NCI-H226 (cell line): Measurements from ENCODE around the gene CCDC85B.
A peak's percentile ranks its signal among the peaks of the same experiment; 100 is the strongest.

Source experiments
- DNase-seq: peaks from one replicate; pipeline ENCODE4 v3.0.0-alpha.2; 2015

Gene CCDC85B

GRCh38 chr11:65869643-65870306 lies 20.7 kb upstream of the CCDC85B start:
- DNase-seq: no peak

GRCh38 chr11:65870307-65870658 lies 20.2 kb upstream of the CCDC85B start:
- no peak for DNase-seq

DNA sequence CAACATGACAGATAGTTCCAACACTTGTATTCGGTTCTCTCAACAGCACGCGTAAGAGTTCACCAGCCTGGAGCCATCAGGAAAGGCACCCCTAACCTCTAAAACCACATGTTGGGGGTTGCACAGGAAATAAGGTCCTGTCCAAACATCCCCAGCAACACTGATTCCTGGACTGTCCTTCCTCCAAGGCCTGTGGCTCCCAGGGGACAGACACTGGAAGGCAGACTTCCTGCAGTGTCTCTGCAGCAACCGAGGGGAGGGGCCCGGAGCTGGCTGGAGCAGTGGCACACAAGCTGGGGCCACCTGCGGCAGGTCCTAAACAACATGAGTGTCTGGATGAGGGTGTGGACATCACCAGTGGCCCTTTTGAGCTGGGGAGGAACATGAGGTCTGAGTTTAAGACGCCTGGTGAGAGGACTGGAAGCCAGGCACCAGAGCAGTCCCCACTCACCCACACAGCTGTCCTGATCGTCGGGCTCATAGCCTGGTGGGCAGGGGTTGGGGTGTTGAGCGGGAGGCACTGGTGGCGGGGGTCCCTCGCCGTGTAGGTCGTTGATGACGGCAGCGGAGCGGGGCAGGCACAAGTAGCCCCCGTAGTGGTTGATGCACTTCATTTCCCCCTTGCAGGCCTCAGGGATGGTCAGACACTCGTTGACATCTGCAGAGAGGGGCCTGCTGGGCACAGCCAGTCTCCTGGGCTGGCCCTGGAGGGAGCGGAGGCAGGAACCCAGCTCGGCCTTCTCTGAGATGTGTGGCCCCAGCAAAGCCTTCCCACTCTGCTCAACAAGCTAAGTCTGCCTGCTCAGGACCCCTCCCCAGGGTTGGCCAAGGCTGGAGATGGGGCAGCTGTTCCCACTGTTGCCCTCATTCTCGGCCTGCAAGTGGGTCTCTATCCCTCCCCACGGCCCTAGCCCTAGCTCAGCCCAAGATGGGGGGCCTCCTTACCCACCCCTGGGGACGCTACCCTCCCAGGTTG lies 19.5 kb upstream of the CCDC85B start:
- DNase-seq: no peak

- DNase-seq: no peak
Measured at GRCh38 chr11:65871811-65872548, 18.5 kb upstream of the CCDC85B start.

DNA sequence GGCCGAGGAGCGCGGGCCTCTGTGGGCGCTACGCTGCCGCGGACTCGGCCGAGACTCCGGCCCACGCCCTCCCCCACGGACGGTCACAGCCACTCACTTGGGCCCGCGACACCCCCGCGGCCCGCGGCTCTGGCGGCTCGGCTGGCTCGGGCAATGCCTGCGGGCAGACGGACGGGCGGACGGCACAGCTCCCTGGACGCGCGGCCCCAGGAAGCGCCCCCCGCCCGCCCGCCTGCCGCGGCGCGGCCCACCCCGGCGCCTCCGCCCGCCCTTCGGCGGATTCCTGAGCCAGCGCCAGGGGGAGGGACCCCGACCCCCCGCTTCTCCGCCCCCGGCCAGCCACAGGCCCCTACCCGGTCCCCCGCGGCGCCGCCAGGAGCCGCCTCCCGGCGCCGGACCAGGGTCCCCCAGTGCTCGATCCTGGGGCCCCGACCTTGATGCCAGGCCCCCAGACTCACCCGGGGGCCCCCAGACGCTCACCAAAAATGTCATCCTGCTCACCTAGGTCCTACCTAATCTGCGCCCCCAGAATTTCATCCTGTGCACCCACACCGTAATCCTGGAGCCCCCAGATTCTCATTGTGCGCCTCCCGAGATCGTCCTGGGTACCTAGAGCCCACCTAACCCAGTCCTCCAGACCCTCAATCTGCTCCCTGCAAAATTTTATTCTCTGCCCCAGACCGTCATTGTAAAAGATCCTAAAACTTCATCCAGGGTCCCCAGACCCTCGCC lies 17.7 kb upstream of the CCDC85B start, which contains the start of gene EFEMP2:
TSS of gene EFEMP2 (minus strand) at position 215 of the 732 bp plus-strand sequence. CDS start 446 bp downstream, outside the sequence.
- peak; percentile 28 for DNase-seq

DNA sequence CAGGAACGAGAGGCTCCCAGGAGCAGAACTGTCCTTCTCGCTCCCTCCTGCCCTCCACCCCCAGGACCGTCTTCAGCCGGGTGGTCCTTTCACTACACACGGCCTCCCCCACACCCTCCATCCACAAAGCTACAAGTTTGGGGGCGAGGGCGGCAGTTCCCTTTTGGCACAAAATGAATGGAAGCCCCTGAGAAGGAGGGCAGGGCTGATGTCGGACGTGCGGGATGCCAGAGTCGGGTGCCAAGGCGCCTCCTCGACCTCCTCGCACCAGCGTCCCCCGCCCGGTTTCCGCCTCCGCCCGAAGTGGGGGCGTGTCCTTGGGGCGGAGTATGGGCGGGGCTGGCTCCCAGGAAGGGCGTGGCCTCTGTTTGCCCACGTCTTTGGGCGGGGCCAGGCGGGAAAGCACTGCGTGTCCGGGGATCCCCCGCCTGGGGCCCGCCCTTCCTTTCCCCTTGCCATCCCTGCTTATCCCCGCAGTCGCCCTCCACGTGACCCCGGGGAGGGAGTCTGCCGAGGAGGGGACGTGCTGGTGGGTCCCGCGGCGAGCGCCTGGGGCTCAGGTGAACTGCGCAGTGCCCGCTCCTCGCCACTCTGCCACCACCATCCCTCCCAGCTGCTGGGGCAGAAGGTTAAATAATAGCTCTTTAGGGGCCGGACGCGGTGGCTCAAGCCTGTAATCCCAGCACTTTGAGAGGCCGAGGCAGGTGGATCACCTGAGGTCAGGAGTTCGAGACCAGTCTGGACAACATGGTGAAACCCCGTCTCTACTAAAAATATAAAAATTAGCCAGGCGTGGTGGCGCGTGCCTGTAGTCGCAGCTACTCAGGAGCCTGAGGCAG lies 16.9 kb upstream of the CCDC85B start:
- peak; percentile 83 for DNase-seq

DNA sequence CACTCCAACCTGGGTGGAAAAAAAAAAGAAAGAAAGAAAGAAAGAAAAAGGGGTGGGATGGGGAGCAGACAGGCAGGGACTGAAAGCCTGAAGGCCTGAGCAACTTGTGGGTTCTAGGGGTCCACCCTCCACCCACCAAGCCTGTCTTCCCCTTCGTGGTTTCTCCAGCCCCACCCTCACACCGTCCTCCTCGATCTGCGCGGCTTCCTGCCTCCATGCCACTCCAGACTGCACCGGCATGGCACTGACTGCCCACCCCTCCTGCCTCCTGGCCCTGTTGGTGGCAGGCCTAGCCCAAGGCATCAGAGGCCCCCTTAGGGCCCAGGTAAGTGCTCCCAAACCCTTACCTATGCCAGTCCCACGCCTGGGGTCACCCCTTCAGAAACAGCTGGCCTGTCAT lies 10.9 kb upstream of the CCDC85B start, which contains the start of gene CTSW:
TSS of gene CTSW (plus strand) at position 221 of the 400 bp plus-strand sequence. CDS start at position 239, 18 bp downstream.
- no peak for DNase-seq

- no peak for DNase-seq
Measured at GRCh38 chr11:65880027-65880426, 10.4 kb upstream of the CCDC85B start.

DNA sequence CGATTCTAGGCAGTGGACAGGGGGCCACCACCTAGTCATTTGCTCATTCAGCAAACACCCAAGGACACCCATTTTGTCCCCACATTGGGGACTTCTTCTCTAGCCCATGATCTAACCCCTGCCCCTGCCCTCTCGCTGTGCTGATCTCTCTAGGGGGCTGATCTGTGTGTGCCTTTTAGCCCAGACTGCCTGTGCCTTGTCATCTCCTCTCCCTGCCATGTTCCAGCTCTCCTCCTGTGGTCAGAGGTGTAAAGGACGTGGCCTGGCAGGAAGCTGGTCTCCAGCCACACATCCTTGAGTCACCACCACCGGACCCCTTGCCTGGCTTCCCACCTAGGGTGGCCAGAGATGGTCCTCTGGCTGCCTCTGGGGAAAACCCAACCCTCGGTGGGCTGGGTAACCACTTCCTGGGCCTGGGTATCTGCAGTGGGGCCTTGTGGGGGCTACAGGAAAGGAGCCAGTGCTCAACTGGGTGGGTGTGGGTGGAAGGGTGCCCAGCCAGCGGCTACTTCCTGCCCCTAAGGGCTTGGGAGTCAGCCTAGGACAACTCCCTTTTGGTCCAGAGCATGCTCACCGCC lies 9.5 kb upstream of the CCDC85B start:
- no peak for DNase-seq

GRCh38 chr11:65882120-65883057 lies 8.1 kb upstream of the CCDC85B start:
- no peak for DNase-seq

DNA sequence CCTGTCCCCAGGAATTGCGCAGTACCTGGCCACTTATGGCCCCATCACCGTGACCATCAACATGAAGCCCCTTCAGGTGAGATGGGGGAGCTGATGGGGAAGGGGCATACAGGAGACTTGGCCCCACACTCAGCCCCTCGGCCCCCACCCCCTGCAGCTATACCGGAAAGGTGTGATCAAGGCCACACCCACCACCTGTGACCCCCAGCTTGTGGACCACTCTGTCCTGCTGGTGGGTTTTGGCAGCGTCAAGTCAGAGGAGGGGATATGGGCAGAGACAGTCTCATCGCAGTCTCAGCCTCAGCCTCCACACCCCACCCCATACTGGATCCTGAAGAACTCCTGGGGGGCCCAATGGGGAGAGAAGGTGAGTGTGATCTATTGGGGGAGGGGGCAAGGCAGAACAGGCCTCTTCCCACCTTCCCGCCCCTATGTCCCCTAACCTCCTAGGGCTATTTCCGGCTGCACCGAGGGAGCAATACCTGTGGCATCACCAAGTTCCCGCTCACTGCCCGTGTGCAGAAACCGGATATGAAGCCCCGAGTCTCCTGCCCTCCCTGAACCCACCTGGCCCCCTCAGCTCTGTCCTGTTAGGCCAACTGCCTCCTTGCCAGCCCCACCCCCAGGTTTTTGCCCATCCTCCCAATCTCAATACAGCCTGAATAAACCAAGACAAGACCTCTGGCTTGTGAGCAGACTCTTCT lies 7.3 kb upstream of the CCDC85B start:
- no peak for DNase-seq

GRCh38 chr11:65883786-65884715 lies 6.4 kb upstream of the CCDC85B start:
- no peak for DNase-seq

GRCh38 chr11:65884716-65885092 lies 5.8 kb upstream of the CCDC85B start:
- peak; percentile 59 for DNase-seq

DNA sequence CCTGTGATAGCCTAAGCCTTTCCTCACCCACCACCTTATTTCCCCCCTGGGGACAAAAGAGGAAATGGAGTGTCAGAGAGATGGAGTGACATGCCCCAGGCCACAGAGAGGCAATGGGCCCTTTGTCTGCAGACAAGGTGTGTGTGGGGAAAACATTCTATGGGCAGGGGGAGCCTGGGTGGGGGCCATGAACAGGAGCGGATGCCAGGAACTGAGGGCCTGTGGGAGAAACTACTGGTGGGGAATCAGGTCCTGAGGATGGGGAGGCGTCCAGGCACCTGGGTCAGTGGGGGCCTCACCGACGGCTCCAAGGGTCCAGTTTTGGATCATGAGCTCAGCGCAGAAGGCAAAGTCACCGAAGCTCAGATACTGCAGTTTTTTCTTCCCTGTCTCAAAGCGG lies 5.2 kb upstream of the CCDC85B start:
- no peak for DNase-seq

DNA sequence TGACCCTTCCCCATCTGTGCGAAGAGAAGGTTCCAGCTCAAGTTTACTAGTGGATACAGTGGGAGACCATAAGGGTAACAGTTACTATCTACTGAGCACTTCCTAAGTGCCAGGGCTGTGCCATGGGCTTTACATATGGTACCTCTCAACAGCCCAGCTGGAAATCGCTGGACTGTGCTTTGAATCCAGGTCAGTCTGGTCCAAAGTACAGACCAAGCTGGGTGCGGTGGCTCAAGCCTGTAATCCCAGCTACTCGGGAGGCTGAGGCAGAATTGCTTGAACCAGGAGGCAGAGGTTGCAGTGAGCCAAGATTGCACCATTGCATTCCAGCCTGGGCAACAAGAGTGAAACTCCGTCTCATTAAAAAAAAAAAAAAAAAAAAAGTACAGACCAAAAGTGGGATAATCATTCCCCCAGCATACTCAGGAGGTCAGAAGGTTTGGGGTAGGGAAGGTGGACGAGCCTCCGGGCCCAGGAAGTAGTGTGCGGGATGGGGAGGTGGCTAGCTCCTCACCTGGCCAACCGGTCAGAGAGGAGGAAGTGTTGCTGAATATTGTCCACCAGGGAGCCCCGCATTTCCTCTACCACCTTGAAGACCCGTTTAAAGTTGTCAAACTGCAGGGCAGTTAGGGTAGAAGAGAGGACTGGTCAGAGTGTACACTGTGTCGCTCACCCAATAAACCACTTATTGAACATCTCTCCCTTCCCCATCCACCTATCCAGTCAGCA lies 4.5 kb upstream of the CCDC85B start:
- DNase-seq: no peak

DNA sequence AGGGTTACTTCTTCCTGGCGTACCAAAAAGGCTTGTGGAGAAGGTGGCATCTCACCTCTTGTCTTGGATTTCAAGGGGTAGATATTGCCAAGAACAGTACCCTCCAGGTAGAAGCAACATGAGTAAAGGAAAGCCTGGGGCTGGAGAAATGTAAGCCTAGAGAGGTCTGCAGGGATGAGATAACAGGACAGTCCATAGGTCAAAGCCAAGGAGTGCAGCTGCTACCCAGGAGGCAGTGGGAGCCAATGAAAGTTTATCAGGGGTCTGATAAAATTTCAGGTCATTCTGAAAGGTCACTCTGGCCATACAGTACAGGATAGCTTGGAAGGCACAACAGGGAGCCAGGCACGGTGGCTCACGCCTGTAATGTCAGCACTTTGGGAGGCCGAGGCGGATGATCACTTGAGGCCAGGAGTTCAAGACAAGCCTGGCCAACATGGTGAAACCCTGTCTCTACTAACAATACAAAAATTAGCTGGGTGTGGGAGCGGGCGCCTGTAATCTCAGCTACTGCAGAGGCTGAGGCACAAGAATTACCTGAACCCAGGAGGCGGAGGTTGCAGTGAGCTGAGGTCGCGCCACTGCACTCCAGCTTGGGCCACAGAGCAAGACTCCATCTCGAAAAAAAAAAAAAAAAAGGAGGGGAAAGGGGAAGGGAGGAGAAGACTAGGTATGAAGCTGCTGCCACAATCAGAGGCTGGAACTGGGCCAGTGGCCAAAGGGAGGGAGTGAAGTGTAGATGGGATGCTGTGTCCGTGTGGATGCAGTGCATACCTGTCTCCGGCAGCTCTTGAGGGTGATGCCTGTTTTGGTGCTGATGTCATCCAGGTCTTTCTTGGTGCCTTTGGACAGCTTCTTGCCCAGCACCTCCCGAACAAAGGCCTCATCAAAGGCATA lies 3.4 kb upstream of the CCDC85B start:
- no peak for DNase-seq
